OCI-LY7 (cell line): ENCODE data around the gene ARHGEF10L. TPM values are rescaled to one million over a fixed set of nuclear protein-coding genes. Genes with fewer than 3 reads are reported as not detected.

Experiments
- BruUV-seq: library from RNA; stranded (reverse); fragments of 400-500 nt; replicated peaks from 2 replicates; lab custom pipeline; 2021; lab: Mats Ljungman, UMichigan
- CTCF ChIA-PET: fragments of 300-600 bp; sonication (Branson Sonifier 250); formaldehyde crosslinking; loops from one replicate; lab custom pipeline; 2022; ENCODE audit warnings: antibody characterized with exemption; ENCODE audit not compliant: unreplicated experiment; lab: Charles Lee
- POLR2A ChIA-PET: fragments of 300-600 bp; sonication (Branson Sonifier 250); formaldehyde crosslinking; loops from one replicate; lab custom pipeline; 2022; ENCODE audit warnings: antibody characterized with exemption; lab: Charles Lee
- DNase-seq: peaks from one replicate; pipeline ENCODE4 v3.0.0-alpha.2; 2015; ENCODE audit warnings: low spot score
- H2AFZ ChIP-seq: fragments of 200-600 bp; sonication (generic), shearing (Covaris generic); 2 replicates; pipeline ENCODE4 v1.6.1; 2014; ENCODE audit warnings: mild to moderate bottlenecking, antibody characterized with exemption, low read length, moderate library complexity
- H3K27ac ChIP-seq: fragments of 200-600 bp; sonication (generic); 2 replicates; pipeline ENCODE4 v1.5.1; 2014; ENCODE audit warnings: mixed run types, low read depth, mild to moderate bottlenecking, moderate library complexity, low read length, inconsistent platforms; ENCODE audit not compliant: poor library complexity, severe bottlenecking
- H3K36me3 ChIP-seq: fragments of 200-600 bp; sonication (generic); 2 replicates; pipeline ENCODE4 v1.6.1; 2014; ENCODE audit warnings: mild to moderate bottlenecking, antibody characterized with exemption, low read length, moderate library complexity, mixed read lengths; ENCODE audit not compliant: insufficient read depth
- H3K4me1 ChIP-seq: fragments of 200-600 bp; sonication (generic); 2 replicates; pipeline ENCODE4 v1.5.1; 2014; ENCODE audit warnings: mild to moderate bottlenecking, low read length; ENCODE audit not compliant: insufficient read depth, poor library complexity, severe bottlenecking
- H3K4me2 ChIP-seq: fragments of 200-600 bp; sonication (generic); 2 replicates; pipeline ENCODE4 v1.6.1; 2014; ENCODE audit warnings: mild to moderate bottlenecking, low read length
- H3K4me3 ChIP-seq: fragments of 200-600 bp; sonication (generic); 2 replicates; pipeline ENCODE4 v1.5.1; 2014; ENCODE audit warnings: mild to moderate bottlenecking, low read depth, low read length; ENCODE audit not compliant: poor library complexity, severe bottlenecking
- H3K79me2 ChIP-seq: fragments of 200-600 bp; sonication (generic); 2 replicates; pipeline ENCODE4 v1.6.1; 2016; ENCODE audit warnings: low read depth, mild to moderate bottlenecking, low read length, moderate library complexity, mixed read lengths; ENCODE audit not compliant: insufficient read depth
- H3K9me2 ChIP-seq: fragments of 200-600 bp; sonication (generic); 2 replicates; pipeline ENCODE4 v1.6.1; 2016; ENCODE audit warnings: mild to moderate bottlenecking, low read length, mixed read lengths; ENCODE audit not compliant: insufficient read depth
- H3K9me3 ChIP-seq: fragments of 200-600 bp; sonication (generic); 2 replicates; pipeline ENCODE4 v1.6.1; 2014; ENCODE audit warnings: mild to moderate bottlenecking, mixed run types, low read length, mixed read lengths
- H4K20me1 ChIP-seq: fragments of 200-600 bp; sonication (generic); 2 replicates; pipeline ENCODE4 v1.6.1; 2014; ENCODE audit warnings: mild to moderate bottlenecking, antibody characterized with exemption, low read length, moderate library complexity, mixed read lengths; ENCODE audit not compliant: insufficient read depth
- EZH2phosphoT487 ChIP-seq: fragments of 200-600 bp; sonication (generic); IDR thresholded peaks from 2 replicates; pipeline ENCODE4 v1.6.1; 2018; ENCODE audit warnings: low read depth, borderline replicate concordance, mild to moderate bottlenecking, mixed run types, antibody characterized with exemption, low read length, moderate library complexity, mixed read lengths
- intact Hi-C: fragments of 100-400 bp; cut with micrococcal nuclease; formaldehyde crosslinking; loops from one replicate; pipeline ENCODE4 v1.10.0; 2022; ENCODE audit not compliant: unreplicated experiment
- total RNA-seq, 2 experiments: library from RNA; depleted of rRNA in 1 of 2; stranded (reverse); fragments of >200 nt in 1 of 2; shearing (Covaris generic) in 1 of 2; gene quantifications; 2 replicates each; pipeline ENCODE4 v1.2.3, GENCODE V29; 2014 to 2022
- TF ChIP-seq, protein P1 (sequence below): fragments of 200-600 bp; sonication (generic); conservative IDR thresholded peaks from 2 replicates; pipeline ENCODE4 v1.5.1; 2014; ENCODE audit warnings: mild to moderate bottlenecking, antibody characterized with exemption, low read length, moderate library complexity, mixed read lengths

Gene ARHGEF10L
- total RNA-seq, 2 experiments from 2014 or later, result 2.4 TPM; not detected in 1

DNA sequence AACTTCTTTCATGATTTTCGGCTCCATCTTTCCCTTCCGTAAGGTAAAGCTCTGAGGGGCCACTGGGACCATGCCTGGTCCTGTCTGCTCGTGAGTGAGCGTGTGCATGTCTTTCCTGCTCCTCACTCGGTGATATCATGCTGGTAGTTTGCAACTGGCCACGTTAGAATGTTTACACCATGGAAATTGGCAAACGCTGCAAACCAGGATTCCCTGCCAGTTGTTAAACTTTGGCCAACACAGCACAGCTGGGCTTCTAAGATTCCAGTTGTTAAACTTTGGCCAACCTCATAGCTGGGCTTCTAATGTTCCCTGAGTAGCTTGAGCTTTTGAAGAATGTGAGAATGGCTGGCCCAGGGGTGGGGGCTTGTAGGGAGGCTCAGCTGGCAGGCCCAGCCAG is 147.6 kb downstream of the ARHGEF10L start:
- Histone ChIP-seq H2AFZ (no peak overlapping the region), H3K4me3 (no peak overlapping the region), H3K27ac (no peak overlapping the region), H3K4me1 (no peaks in the 10 kb centered on the region), H3K4me2 (no peak overlapping the region), H3K79me2 (no peaks in the 10 kb centered on the region), H3K9me3 (no peaks in the 10 kb centered on the region), H3K36me3 (no peaks in the 10 kb centered on the region), H4K20me1 (no peaks in the 10 kb centered on the region), H3K9me2 (no peaks in the 10 kb centered on the region)
- DNase-seq, result no peak
- intact Hi-C loops, result no loop called here
- TF ChIP-seq EZH2phosphoT487, result no peak
- TF ChIP-seq, protein P1, sequence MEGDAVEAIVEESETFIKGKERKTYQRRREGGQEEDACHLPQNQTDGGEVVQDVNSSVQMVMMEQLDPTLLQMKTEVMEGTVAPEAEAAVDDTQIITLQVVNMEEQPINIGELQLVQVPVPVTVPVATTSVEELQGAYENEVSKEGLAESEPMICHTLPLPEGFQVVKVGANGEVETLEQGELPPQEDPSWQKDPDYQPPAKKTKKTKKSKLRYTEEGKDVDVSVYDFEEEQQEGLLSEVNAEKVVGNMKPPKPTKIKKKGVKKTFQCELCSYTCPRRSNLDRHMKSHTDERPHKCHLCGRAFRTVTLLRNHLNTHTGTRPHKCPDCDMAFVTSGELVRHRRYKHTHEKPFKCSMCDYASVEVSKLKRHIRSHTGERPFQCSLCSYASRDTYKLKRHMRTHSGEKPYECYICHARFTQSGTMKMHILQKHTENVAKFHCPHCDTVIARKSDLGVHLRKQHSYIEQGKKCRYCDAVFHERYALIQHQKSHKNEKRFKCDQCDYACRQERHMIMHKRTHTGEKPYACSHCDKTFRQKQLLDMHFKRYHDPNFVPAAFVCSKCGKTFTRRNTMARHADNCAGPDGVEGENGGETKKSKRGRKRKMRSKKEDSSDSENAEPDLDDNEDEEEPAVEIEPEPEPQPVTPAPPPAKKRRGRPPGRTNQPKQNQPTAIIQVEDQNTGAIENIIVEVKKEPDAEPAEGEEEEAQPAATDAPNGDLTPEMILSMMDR, result no peak
- POLR2A ChIA-PET, result no interaction called here
- BruUV-seq, result no TSS peak
- CTCF ChIA-PET, result no interaction called here

DNA sequence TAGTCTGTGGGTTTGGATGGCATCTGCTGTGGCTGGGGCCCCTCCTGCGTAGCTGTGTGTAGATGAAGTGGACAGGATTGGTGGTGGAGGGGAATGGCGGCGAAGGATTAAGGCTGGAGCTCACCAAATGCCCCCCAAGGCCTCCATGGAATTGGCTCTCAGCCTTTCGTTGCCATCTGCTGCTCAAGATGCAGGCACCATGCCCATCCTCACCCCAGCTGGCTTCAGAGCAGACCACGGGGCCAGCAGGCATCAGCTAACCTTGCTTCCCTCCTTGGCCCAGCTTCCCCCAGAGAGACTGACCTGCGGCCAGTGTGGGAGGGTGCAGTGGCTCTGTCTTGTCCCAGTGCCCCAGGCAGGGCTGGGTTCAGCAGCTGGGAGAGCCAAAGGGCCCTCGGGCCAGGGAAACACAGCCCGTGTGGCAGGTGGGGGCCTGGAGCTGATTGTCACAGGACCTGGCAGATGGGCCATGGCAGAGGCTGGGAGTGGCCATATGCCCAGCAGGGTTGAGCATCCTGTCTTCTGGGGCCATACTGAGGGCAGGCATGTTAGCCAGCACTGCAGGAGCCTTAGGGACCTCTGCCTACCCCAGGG is 148.8 kb downstream of the ARHGEF10L start:
- H3K79me2 ChIP-seq, result no peaks in the 10 kb centered on the region
- BruUV-seq, result no TSS peak
- no peak overlapping the region for H3K4me2 ChIP-seq
- intact Hi-C loops, result no loop called here
- no peak overlapping the region for H3K27ac ChIP-seq
- H3K9me3 ChIP-seq, result no peaks in the 10 kb centered on the region
- H3K4me3 ChIP-seq, result no peak overlapping the region
- H2AFZ ChIP-seq, result no peak overlapping the region
- TF ChIP-seq, protein P1, result no peak
- TF ChIP-seq EZH2phosphoT487, result no peak
- no peaks in the 10 kb centered on the region for H3K36me3 ChIP-seq
- no peaks in the 10 kb centered on the region for H3K4me1 ChIP-seq
- H3K9me2 ChIP-seq, result no peaks in the 10 kb centered on the region
- DNase-seq, result no peak
- POLR2A ChIA-PET, result no interaction called here
- H4K20me1 ChIP-seq, result no peaks in the 10 kb centered on the region
- CTCF ChIA-PET, result no interaction called here

DNA sequence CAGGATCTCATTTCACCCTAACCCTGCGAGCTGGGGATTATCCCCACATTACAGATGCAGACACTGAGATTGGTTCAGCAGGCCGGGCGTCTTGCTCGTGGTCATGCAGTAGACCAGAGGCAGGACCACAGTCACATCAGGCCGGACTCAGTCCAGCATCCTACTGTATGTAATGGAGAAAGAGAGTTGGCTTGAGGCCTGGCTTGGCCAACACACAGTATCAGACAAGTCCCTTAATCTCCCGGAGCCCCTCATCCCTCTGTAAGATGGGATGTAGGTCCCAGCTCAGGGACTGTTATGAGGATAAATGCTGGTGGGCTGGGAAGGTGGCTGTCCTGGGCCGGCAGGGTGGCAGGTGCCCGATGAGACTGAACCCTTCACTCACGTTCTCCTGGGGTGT is 149.5 kb downstream of the ARHGEF10L start:
- Histone ChIP-seq H3K36me3 (no peaks in the 10 kb centered on the region), H3K4me1 (no peaks in the 10 kb centered on the region), H3K9me3 (no peaks in the 10 kb centered on the region), H3K79me2 (no peaks in the 10 kb centered on the region), H3K4me3 (no peak overlapping the region), H3K4me2 (no peak overlapping the region), H2AFZ (no peak overlapping the region), H3K27ac (no peak overlapping the region), H4K20me1 (no peaks in the 10 kb centered on the region), H3K9me2 (no peaks in the 10 kb centered on the region)
- TF ChIP-seq, protein P1, result no peak
- TF ChIP-seq EZH2phosphoT487, result no peak
- ChIA-PET POLR2A (no interaction called here), CTCF (no interaction called here)
- intact Hi-C loops, result no loop called here
- no peak for DNase-seq
- no TSS peak for BruUV-seq
